HFF-Myc (cell line): ENCODE results near the gene DTHD1.

ENCODE experiments used
- DNase-seq: peaks from one replicate; pipeline ENCODE4 v3.0.0-alpha.2; 2011; ENCODE audit warnings: low read depth; ENCODE audit errors: extremely low read depth
- H3K4me3 ChIP-seq: replicated peaks from 2 replicates; pipeline ENCODE4 v1.5.1; 2011; ENCODE audit warnings: low read depth, mild to moderate bottlenecking, control low read depth, low read length
- TF ChIP-seq, protein P1 (sequence below): IDR thresholded peaks from 2 replicates; pipeline ENCODE4 v1.5.1; 2012; ENCODE audit warnings: mild to moderate bottlenecking, low read depth, low read length, control low read depth; ENCODE audit errors: missing control alignments

DTHD1 gene

DNA sequence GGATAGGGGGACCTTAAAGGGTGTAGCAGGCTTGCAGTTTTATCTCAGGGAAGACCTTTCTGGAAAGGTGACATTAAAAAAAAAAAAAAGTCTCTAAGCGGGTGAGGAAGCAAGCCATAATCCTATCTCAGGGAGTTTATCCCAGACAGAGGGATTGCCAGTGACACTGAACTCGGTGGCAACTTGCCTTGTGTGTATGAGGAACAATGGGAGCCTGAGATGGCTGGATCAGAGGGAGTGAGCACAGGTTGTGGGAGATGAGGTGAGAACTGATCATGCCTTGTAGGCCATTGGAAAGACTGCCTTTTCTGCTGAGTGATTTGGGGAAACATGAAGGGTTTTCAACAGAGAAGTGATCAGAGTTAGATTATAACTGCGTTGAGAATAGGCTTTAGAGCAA lies 31.1 kb downstream of the DTHD1 start:
- TF ChIP-seq, protein P1, sequence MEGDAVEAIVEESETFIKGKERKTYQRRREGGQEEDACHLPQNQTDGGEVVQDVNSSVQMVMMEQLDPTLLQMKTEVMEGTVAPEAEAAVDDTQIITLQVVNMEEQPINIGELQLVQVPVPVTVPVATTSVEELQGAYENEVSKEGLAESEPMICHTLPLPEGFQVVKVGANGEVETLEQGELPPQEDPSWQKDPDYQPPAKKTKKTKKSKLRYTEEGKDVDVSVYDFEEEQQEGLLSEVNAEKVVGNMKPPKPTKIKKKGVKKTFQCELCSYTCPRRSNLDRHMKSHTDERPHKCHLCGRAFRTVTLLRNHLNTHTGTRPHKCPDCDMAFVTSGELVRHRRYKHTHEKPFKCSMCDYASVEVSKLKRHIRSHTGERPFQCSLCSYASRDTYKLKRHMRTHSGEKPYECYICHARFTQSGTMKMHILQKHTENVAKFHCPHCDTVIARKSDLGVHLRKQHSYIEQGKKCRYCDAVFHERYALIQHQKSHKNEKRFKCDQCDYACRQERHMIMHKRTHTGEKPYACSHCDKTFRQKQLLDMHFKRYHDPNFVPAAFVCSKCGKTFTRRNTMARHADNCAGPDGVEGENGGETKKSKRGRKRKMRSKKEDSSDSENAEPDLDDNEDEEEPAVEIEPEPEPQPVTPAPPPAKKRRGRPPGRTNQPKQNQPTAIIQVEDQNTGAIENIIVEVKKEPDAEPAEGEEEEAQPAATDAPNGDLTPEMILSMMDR = no peak
- no peak overlapping the region for H3K4me3 ChIP-seq
- no peak for DNase-seq

GRCh38 chr4:36313301-36313700 lies 31.9 kb downstream of the DTHD1 start:
- DNase-seq = no peak
- H3K4me3 ChIP-seq = no peak overlapping the region
- TF ChIP-seq, protein P1 = no peak

DNA sequence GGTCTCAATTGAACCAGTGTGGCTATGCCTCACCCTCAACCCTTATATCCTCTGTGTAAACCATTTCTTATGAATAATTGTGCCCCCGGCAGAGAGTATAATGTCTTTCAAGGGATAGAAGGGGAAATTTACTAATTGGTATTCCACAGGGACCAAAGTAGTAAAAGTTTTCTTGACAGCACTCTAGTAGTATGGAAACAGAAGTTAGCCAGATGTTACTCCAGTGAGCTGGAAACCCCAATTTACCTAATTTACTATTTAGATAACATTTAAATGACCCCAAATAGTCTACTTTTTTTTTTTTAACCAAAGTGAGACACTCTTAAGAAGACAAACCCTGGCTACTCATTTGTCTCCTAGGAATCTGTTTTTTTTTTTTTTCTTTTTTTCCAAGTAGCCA lies 32.3 kb downstream of the DTHD1 start:
- TF ChIP-seq, protein P1 = no peak
- DNase-seq = no peak
- no peak overlapping the region for H3K4me3 ChIP-seq

DNA sequence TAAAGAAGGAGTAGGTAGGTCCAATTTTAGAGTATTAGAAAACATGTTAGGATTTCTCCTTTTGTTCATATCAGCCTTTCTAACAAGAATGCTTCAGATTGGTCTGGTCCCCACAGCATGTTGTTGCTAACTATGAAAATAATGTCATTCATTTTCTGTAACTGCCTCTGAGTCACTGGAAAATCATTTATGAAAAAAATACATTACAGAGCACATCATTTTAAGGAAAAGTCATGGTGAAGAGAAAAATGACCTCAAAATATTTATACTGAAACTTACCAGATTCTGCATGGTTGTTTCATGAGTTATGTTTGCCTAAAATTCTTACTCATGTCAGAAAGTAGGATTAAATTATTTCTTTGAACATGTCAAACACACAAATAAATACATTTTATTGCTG lies 35.2 kb downstream of the DTHD1 start:
- TF ChIP-seq, protein P1 = no peak
- DNase-seq = no peak
- no peak overlapping the region for H3K4me3 ChIP-seq

GRCh38 chr4:36317721-36318120 lies 36.3 kb downstream of the DTHD1 start:
- TF ChIP-seq, protein P1 = no peak
- DNase-seq = no peak
- H3K4me3 ChIP-seq = no peak overlapping the region

- DNase-seq = no peak
- TF ChIP-seq, protein P1 = no peak
- no peak overlapping the region for H3K4me3 ChIP-seq
Measured at GRCh38 chr4:36320117-36320896, 38.9 kb downstream of the DTHD1 start.

- no peak overlapping the region for H3K4me3 ChIP-seq
- TF ChIP-seq, protein P1 = no peak
- no peak for DNase-seq
Measured at GRCh38 chr4:36321176-36321575, 39.8 kb downstream of the DTHD1 start.
